K562 (cell line): Measurements from ENCODE around the gene CCDC137. TPM values are rescaled to one million over a fixed set of nuclear protein-coding genes. Genes with fewer than 3 reads are reported as not detected.

ENCODE experiments used
- CEBPB ChIP-seq: fragments of 450-650 bp; IDR thresholded peaks from 2 replicates; pipeline ENCODE4 v1.6.1; 2016; ENCODE audit warnings: missing genetic modification characterization, missing compliant biosample characterization
- JUN ChIP-seq, 2 experiments: sonication (generic) in 1 of 2; formaldehyde crosslinking in 1 of 2; IDR thresholded peaks; 2 replicates each; pipeline versions ENCODE4 v1.6.1 to v1.8.0; 2012 to 2022; ENCODE audit warnings: borderline replicate concordance in 2 of 2, mild to moderate bottlenecking in 2 of 2, improper control_type of control experiment in 1 of 2, low read depth in 1 of 2, low read length in 1 of 2, missing genetic modification reagents in 1 of 2
- MAFF ChIP-seq: IDR thresholded peaks from 2 replicates; pipeline ENCODE4 v1.6.1; 2012; ENCODE audit warnings: low read length, improper control_type of control experiment
- NCOR1 ChIP-seq: fragments of 450-650 bp; IDR thresholded peaks from 2 replicates; pipeline ENCODE4 v1.6.1; 2016; ENCODE audit warnings: mild to moderate bottlenecking, moderate library complexity
- NFE2 ChIP-seq: IDR thresholded peaks from 2 replicates; pipeline ENCODE4 v1.6.1; 2014; ENCODE audit warnings: antibody characterized with exemption, low read depth
- NFIC ChIP-seq: fragments of 450-650 bp; IDR thresholded peaks from 2 replicates; pipeline ENCODE4 v1.6.1; 2017; ENCODE audit warnings: mild to moderate bottlenecking, inconsistent platforms
- NONO ChIP-seq, 2 experiments: fragments of 200-400 bp in 1 of 2; fragments of 450-650 bp in 1 of 2; formaldehyde crosslinking in 1 of 2; IDR thresholded peaks; 2 replicates each; pipeline ENCODE4 v1.6.1; 2017; ENCODE audit warnings: low read depth in 2 of 2, mild to moderate bottlenecking in 2 of 2, moderate library complexity in 2 of 2, low read length in 1 of 2
- OTX1 ChIP-seq: fragments of 450-650 bp; formaldehyde crosslinking; IDR thresholded peaks from 2 replicates; pipeline ENCODE4 v1.4.0; 2022; ENCODE audit warnings: mild to moderate bottlenecking
- TBL1XR1 ChIP-seq, 2 experiments: IDR thresholded peaks; 2 replicates each; pipeline ENCODE4 v1.6.1; 2012; ENCODE audit warnings: improper control_type of control experiment in 2 of 2, low read length in 2 of 2, mild to moderate bottlenecking in 1 of 2
- ZNF318 ChIP-seq, 2 experiments: fragments of 450-650 bp; IDR thresholded peaks; 2 replicates each; pipeline ENCODE4 v1.6.1; 2016; ENCODE audit warnings: mild to moderate bottlenecking in 2 of 2, borderline replicate concordance in 1 of 2, low read depth in 1 of 2, moderate library complexity in 1 of 2
- ZNF449 ChIP-seq: fragments of 250-450 bp; sonication (Bioruptor Pico); IDR thresholded peaks from 2 replicates; pipeline ENCODE4 v1.8.0; 2022; ENCODE audit warnings: moderate library complexity, mild to moderate bottlenecking, inconsistent platforms
- ZNF518B ChIP-seq: fragments of 250-450 bp; sonication (Bioruptor Pico); IDR thresholded peaks from 2 replicates; pipeline ENCODE4 v1.5.0; 2021; ENCODE audit warnings: mild to moderate bottlenecking, moderate library complexity
- polyA plus RNA-seq, 8 experiments: library from polyadenylated mRNA; depleted of rRNA in 4 of 8; stranded (reverse) in 5 of 8; unstranded in 3 of 8; fragments of >200 nt; fragmentation: Nextera tagmentation in 2 of 8; fragmentation: Illumina TruSeq in 1 of 8; extraction: Ambion mirVana in 2 of 8; extraction: Trizol in 1 of 8; gene quantifications; 2 replicates each; pipeline versions ENCODE4 v1.2.1 to v1.2.3, GENCODE V29; 2011 to 2014; ENCODE audit warnings: inconsistent platforms in 1 of 8, missing spikeins in 1 of 8
- total RNA-seq, 7 experiments: library from RNA; depleted of rRNA in 6 of 7; stranded (reverse); fragments of >200 nt in 6 of 7; fragmentation: Illumina TruSeq in 2 of 7; extraction: Trizol in 2 of 7; gene quantifications; 2 replicates each; pipeline versions ENCODE4 v1.2.1 to v1.2.3, GENCODE V29; 2011 to 2021; ENCODE audit warnings: low replicate concordance in 1 of 7

Gene CCDC137
- total and polyA plus RNA-seq, 9 of the 15 experiments (the other 6 are each of a cell fraction or from before 2014, with no cell fraction given): 2.3 to 68.1 (median 38.3) TPM

- peak in 1 of 2 experiments; percentile 56; a peak in 1 of 4 replicates for TF ChIP-seq TBL1XR1 (IDR thresholded peaks at IDR 0.05; ENCODE audit: low read length in 2 of 2)
- peak; percentile 57; the same call in 1 of the 2 replicates for TF ChIP-seq CEBPB
- no peak for TF ChIP-seq JUN (IDR thresholded peaks at IDR 0.05; ENCODE audit: borderline replicate concordance, low read depth, low read length)
- no peak for TF ChIP-seq JUN (CRISPR knock-in tag; IDR thresholded peaks at IDR 0.05; ENCODE audit: borderline replicate concordance)
- TF ChIP-seq MAFF: peak; percentile 100
- TF ChIP-seq OTX1 (CRISPR knock-in tag): no peak
- TF ChIP-seq ZNF318 (IDR thresholded peaks at IDR 0.05; ENCODE audit: borderline replicate concordance in 1 of 2, low read depth in 1 of 2): peak in 1 of 2 experiments; percentile 60; a peak in 1 of 4 replicates
- TF ChIP-seq NCOR1: no peak
- no peak for TF ChIP-seq NONO (IDR thresholded peaks at IDR 0.05; ENCODE audit: low read depth in 2 of 2, low read length in 1 of 2)
- peak; percentile 92 for TF ChIP-seq NFE2
- no peak; the same call in 1 of the 2 replicates for TF ChIP-seq NFIC
- TF ChIP-seq ZNF449 (CRISPR knock-in tag): no peak
- TF ChIP-seq ZNF518B: no peak
Measured at GRCh38 chr17:81722184-81723120, 55.9 kb downstream of the CCDC137 start (continued).
